Measurements from ENCODE around the gene ATG9B.

DNA sequence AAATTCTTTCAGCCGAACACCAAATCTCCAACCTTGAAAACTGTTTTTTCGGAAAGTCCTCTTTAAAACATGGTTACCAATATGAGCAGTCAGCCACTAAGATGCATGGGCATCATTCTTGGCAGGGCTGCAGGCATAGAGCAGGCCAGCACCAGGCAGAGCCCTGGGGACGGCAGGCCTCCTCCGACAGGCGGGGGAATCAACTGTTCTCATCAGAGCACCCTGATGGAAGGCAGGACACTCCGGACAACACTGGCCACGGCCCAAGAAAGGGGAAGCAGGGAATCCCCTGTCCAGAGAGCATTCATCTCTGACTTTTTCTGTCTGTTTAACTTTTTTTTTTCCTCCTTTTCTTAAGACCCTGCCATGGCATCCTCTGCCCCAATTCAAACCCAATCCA is 34.8 kb downstream of the ATG9B start:
- TF ChIP-seq, protein P1, sequence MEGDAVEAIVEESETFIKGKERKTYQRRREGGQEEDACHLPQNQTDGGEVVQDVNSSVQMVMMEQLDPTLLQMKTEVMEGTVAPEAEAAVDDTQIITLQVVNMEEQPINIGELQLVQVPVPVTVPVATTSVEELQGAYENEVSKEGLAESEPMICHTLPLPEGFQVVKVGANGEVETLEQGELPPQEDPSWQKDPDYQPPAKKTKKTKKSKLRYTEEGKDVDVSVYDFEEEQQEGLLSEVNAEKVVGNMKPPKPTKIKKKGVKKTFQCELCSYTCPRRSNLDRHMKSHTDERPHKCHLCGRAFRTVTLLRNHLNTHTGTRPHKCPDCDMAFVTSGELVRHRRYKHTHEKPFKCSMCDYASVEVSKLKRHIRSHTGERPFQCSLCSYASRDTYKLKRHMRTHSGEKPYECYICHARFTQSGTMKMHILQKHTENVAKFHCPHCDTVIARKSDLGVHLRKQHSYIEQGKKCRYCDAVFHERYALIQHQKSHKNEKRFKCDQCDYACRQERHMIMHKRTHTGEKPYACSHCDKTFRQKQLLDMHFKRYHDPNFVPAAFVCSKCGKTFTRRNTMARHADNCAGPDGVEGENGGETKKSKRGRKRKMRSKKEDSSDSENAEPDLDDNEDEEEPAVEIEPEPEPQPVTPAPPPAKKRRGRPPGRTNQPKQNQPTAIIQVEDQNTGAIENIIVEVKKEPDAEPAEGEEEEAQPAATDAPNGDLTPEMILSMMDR (IDR thresholded peaks at IDR 0.05), result no peak
- TF ChIP-seq MYC (IDR thresholded peaks at IDR 0.05; ENCODE audit: borderline replicate concordance, low read length) (no peak), CEBPB (IDR thresholded peaks at IDR 0.05) (no peak), NPAS2 (CRISPR knock-in tag; IDR thresholded peaks at IDR 0.05; ENCODE audit: borderline replicate concordance) (no peak), MAFK (IDR thresholded peaks at IDR 0.05; ENCODE audit: partially characterized antibody) (no peak)

All from A549 (cell line).